ENCODE data around the gene TMEM191C. TPM values are rescaled to one million over a fixed set of nuclear protein-coding genes. Genes with fewer than 3 reads are reported as not detected.
A peak's percentile ranks its signal among the peaks of the same experiment; 100 is the strongest.
"Not testable (repeated sequence)": the region's sequence is repeated elsewhere in the genome, so short reads cannot be mapped to it uniquely, and the experiment has no call there.

Gene TMEM191C
- total RNA-seq, result 1.7 TPM
- long read RNA-seq, partial matches to known transcripts, result 3 of 3 reads
- long read RNA-seq, other reads (novel, unspliced or antisense), result 0 of 3 reads

- intact Hi-C loops (cut with DNase I), result not testable (repeated sequence)
Observed at GRCh38 chr22:21467337-21468193, at the start of gene TMEM191C. Gene TMEM191C (plus strand): TSS chr22:21467387. CDS start chr22:21467460, 73 bp downstream.

GRCh38 chr22:21417853-21418252 is 49.3 kb upstream of the TMEM191C start:
- intact Hi-C loops (cut with DNase I); DNase-seq (ENCODE audit: low spot score): not testable (repeated sequence)

More at GRCh38 chr22:21467337-21468193, at the start of gene TMEM191C:
- DNase-seq (ENCODE audit: low spot score), result not testable (repeated sequence)

GRCh38 chr22:21418974-21419638 is 48.1 kb upstream of the TMEM191C start:
- DNase-seq (ENCODE audit: low spot score); intact Hi-C loops (cut with DNase I): not testable (repeated sequence)

GRCh38 chr22:21420180-21420763 is 46.9 kb upstream of the TMEM191C start:
- DNase-seq (ENCODE audit: low spot score); intact Hi-C loops (cut with DNase I): not testable (repeated sequence)

GRCh38 chr22:21424084-21424709 is 43.0 kb upstream of the TMEM191C start:
- intact Hi-C loops (cut with DNase I); DNase-seq (ENCODE audit: low spot score): not testable (repeated sequence)

GRCh38 chr22:21434378-21435233 is 32.6 kb upstream of the TMEM191C start:
- intact Hi-C loops (cut with DNase I); DNase-seq (ENCODE audit: low spot score): not testable (repeated sequence)

GRCh38 chr22:21435998-21436810 is 31.0 kb upstream of the TMEM191C start:
- intact Hi-C loops (cut with DNase I), result not testable (repeated sequence)
- DNase-seq (ENCODE audit: low spot score), result peak; percentile 33

- peak; percentile 10 for DNase-seq (ENCODE audit: low spot score)
- intact Hi-C loops (cut with DNase I), result not testable (repeated sequence)
Observed at GRCh38 chr22:21438013-21438412, 29.2 kb upstream of the TMEM191C start.

- intact Hi-C loops (cut with DNase I); DNase-seq (ENCODE audit: low spot score): not testable (repeated sequence)
Observed at GRCh38 chr22:21440018-21440636, 27.1 kb upstream of the TMEM191C start.

GRCh38 chr22:21440676-21441075 is 26.5 kb upstream of the TMEM191C start:
- intact Hi-C loops (cut with DNase I); DNase-seq (ENCODE audit: low spot score): not testable (repeated sequence)

GRCh38 chr22:21441170-21441569 is 26.0 kb upstream of the TMEM191C start:
- peak; percentile 33 for DNase-seq (ENCODE audit: low spot score)
- intact Hi-C loops (cut with DNase I), result not testable (repeated sequence)

- intact Hi-C loops (cut with DNase I); DNase-seq (ENCODE audit: low spot score): not testable (repeated sequence)
Observed at GRCh38 chr22:21442123-21442522, 25.1 kb upstream of the TMEM191C start.

- intact Hi-C loops (cut with DNase I), result not testable (repeated sequence)
Observed at GRCh38 chr22:21442646-21443045, 24.5 kb upstream of the TMEM191C start.

GRCh38 chr22:21443057-21443734 is 24.0 kb upstream of the TMEM191C start:
- intact Hi-C loops (cut with DNase I), result no loop called here
- DNase-seq (ENCODE audit: low spot score), result peak; percentile 71

More at GRCh38 chr22:21442646-21443045, 24.5 kb upstream of the TMEM191C start:
- DNase-seq (ENCODE audit: low spot score), result peak; percentile 71

GRCh38 chr22:21443735-21444421 is 23.3 kb upstream of the TMEM191C start:
- DNase-seq (ENCODE audit: low spot score), result peak; percentile 59
- intact Hi-C loops (cut with DNase I), result no loop called here
